ENCODE data around the gene MAML2. TPM values are rescaled to one million over a fixed set of nuclear protein-coding genes. Genes with fewer than 3 reads are reported as not detected.

MAML2 gene
- total RNA-seq, 1 experiment from 2014 or later, result 22.7 TPM

GRCh38 chr11:96326959-96327358, 16.0 kb downstream of the MAML2 start:
- no TSS peak for BruUV-seq (replicated peaks)
- H3K4me1 Mint-ChIP-seq (ENCODE audit: low read depth, unreplicated experiment), result peaks cover 42% of the 10 kb centered on the region
- H3K27ac Mint-ChIP-seq (ENCODE audit: unreplicated experiment), result no peak overlapping the region
- H3K27me3 Mint-ChIP-seq (ENCODE audit: unreplicated experiment), result no peaks in the 10 kb centered on the region
- TF ChIP-seq CTCF (IDR thresholded peaks at IDR 0.05; ENCODE audit: unreplicated experiment), result no peak
- intact Hi-C loops (cut with micrococcal nuclease; ENCODE audit: unreplicated experiment), result no loop called here
- no peaks in the 10 kb centered on the region for H3K9me3 Mint-ChIP-seq (ENCODE audit: low read depth, unreplicated experiment)
- no peak for DNase-seq
- H3K36me3 Mint-ChIP-seq (ENCODE audit: insufficient read depth, unreplicated experiment), result peaks cover 7% of the 10 kb centered on the region
- no peak overlapping the region for H3K4me3 Mint-ChIP-seq (ENCODE audit: low read depth, unreplicated experiment)
- CTCF ChIA-PET, result interaction anchor here (1.5 kb wide), 1 partner anchor 11 kb away, joined by 3 read pairs; no protein-coding TSS in a partner anchor

- Mint-ChIP-seq H3K4me3 (ENCODE audit: low read depth, unreplicated experiment) (no peak overlapping the region), H3K27ac (ENCODE audit: unreplicated experiment) (peak overlapping the region; percentile 71), H3K27me3 (ENCODE audit: unreplicated experiment) (no peaks in the 10 kb centered on the region), H3K4me1 (ENCODE audit: low read depth, unreplicated experiment) (peaks cover 50% of the 10 kb centered on the region), H3K9me3 (ENCODE audit: low read depth, unreplicated experiment) (no peaks in the 10 kb centered on the region), H3K36me3 (ENCODE audit: insufficient read depth, unreplicated experiment) (peaks cover 7% of the 10 kb centered on the region)
- CTCF ChIA-PET, result interaction anchor here (0.8 to 1.2 kb wide), 3 partner anchors 15 to 19 kb away, joined by 3 to 4 read pairs (median 4); no protein-coding TSS in a partner anchor
- no peak for TF ChIP-seq CTCF (IDR thresholded peaks at IDR 0.05; ENCODE audit: unreplicated experiment)
- BruUV-seq (replicated peaks), result no TSS peak
- DNase-seq, result no peak
- intact Hi-C loops (cut with micrococcal nuclease; ENCODE audit: unreplicated experiment), result loop anchor here (1.0 kb wide), 1 partner anchor 16 kb away; no protein-coding TSS in a partner anchor
These were observed 18.1 kb downstream of the MAML2 start for GRCh38 chr11:96324912-96325311.

- Mint-ChIP-seq H3K4me3 (ENCODE audit: low read depth, unreplicated experiment) (no peak overlapping the region), H3K27ac (ENCODE audit: unreplicated experiment) (peak overlapping the region; percentile 71), H3K4me1 (ENCODE audit: low read depth, unreplicated experiment) (peaks cover 44% of the 10 kb centered on the region), H3K36me3 (ENCODE audit: insufficient read depth, unreplicated experiment) (peaks cover 7% of the 10 kb centered on the region), H3K9me3 (ENCODE audit: low read depth, unreplicated experiment) (no peaks in the 10 kb centered on the region), H3K27me3 (ENCODE audit: unreplicated experiment) (no peaks in the 10 kb centered on the region)
- no peak for TF ChIP-seq CTCF (IDR thresholded peaks at IDR 0.05; ENCODE audit: unreplicated experiment)
- DNase-seq, result no peak
- intact Hi-C loops (cut with micrococcal nuclease; ENCODE audit: unreplicated experiment), result no loop called here
- no TSS peak for BruUV-seq (replicated peaks)
- CTCF ChIA-PET, result no interaction called here
These were observed 19.4 kb downstream of the MAML2 start for GRCh38 chr11:96323642-96323985.

GRCh38 chr11:96322775-96323641, 20.0 kb downstream of the MAML2 start:
- intact Hi-C loops (cut with micrococcal nuclease; ENCODE audit: unreplicated experiment), result no loop called here
- BruUV-seq (replicated peaks), result no TSS peak
- Mint-ChIP-seq H3K27ac (ENCODE audit: unreplicated experiment) (no peak overlapping the region), H3K36me3 (ENCODE audit: insufficient read depth, unreplicated experiment) (peaks cover 7% of the 10 kb centered on the region), H3K9me3 (ENCODE audit: low read depth, unreplicated experiment) (no peaks in the 10 kb centered on the region), H3K27me3 (ENCODE audit: unreplicated experiment) (no peaks in the 10 kb centered on the region), H3K4me1 (ENCODE audit: low read depth, unreplicated experiment) (peaks cover 44% of the 10 kb centered on the region), H3K4me3 (ENCODE audit: low read depth, unreplicated experiment) (no peak overlapping the region)
- no peak for TF ChIP-seq CTCF (IDR thresholded peaks at IDR 0.05; ENCODE audit: unreplicated experiment)
- no peak for DNase-seq
- CTCF ChIA-PET, result interaction anchor here (0.6 kb wide), 1 partner anchor 1130 kb away, joined by 3 read pairs; no protein-coding TSS in a partner anchor

All from Calu3 (cell line).